GM12878 (cell line): ENCODE results near the gene ATP8A1. TPM values are rescaled to one million over a fixed set of nuclear protein-coding genes. Genes with fewer than 3 reads are reported as not detected.
A peak's percentile ranks its signal among the peaks of the same experiment; 100 is the strongest.

Experiments
- ATAC-seq: fragments of 200-7000 bp; cut with Tn5 transposase; 3 replicates; pipeline ENCODE4 v1.9.1; 2020; ENCODE audit warnings: mild to moderate bottlenecking, moderate library complexity
- BruUV-seq: library from RNA; stranded (reverse); fragments of 400-500 nt; replicated peaks from 2 replicates; lab custom pipeline; 2021; lab: Mats Ljungman, UMichigan
- CTCF ChIA-PET: fragments of 300-600 bp; sonication (Branson Sonifier 250); formaldehyde crosslinking; extraction: SDS; loops from one replicate; lab custom pipeline; 2021; ENCODE audit warnings: inconsistent platforms; lab: Yijun Ruan, JAX
- POLR2A ChIA-PET: fragments of 350-600 bp; formaldehyde crosslinking; extraction: SDS; loops from one replicate; lab custom pipeline; 2021; ENCODE audit warnings: inconsistent platforms; lab: Charles Lee
- RAD21 ChIA-PET: fragments of 300-600 bp; sonication (Branson Sonifier 250); formaldehyde crosslinking; loops from one replicate; lab custom pipeline; 2023; ENCODE audit warnings: antibody characterized with exemption; ENCODE audit not compliant: unreplicated experiment; lab: Charles Lee
- SMC1A ChIA-PET: fragments of 300-600 bp; sonication (Branson Sonifier 250); formaldehyde crosslinking; loops from one replicate; lab custom pipeline; 2023; ENCODE audit not compliant: unreplicated experiment, uncharacterized antibody; lab: Charles Lee
- DNase-seq: peaks from one replicate; pipeline ENCODE4 v3.0.0-alpha.2; 2011; ENCODE audit warnings: low read depth, low spot score
- FAIRE-seq: peaks from 3 replicates; lab custom pipeline; 2011; peaks lifted over from hg19 to GRCh38; lab: Jason Lieb, UNC
- H2AFZ ChIP-seq: 2 replicates; pipeline ENCODE4 v1.6.0; 2011; ENCODE audit warnings: low read depth, low read length, control low read depth; ENCODE audit not compliant: control insufficient read depth
- H3K27ac ChIP-seq: 2 replicates; pipeline ENCODE4 v1.5.1; 2011; ENCODE audit warnings: control low read depth; ENCODE audit not compliant: control insufficient read depth, insufficient read depth
- H3K27me3 ChIP-seq, 2 experiments: replicated peaks in 1 of 2; 2 replicates each; pipeline versions ENCODE4 v1.6.0 to v1.6.1; 2011; ENCODE audit warnings: low read length in 1 of 2; ENCODE audit not compliant: control insufficient read depth in 2 of 2, insufficient read depth in 2 of 2
- H3K36me3 ChIP-seq, 2 experiments: 2 replicates each; pipeline ENCODE4 v1.5.1; 2011; ENCODE audit warnings: low read length in 1 of 2; ENCODE audit not compliant: control insufficient read depth in 2 of 2, insufficient read depth in 2 of 2
- H3K4me1 ChIP-seq: 2 replicates; pipeline ENCODE4 v1.6.1; 2011; ENCODE audit warnings: mild to moderate bottlenecking, low read length, moderate library complexity, mixed read lengths; ENCODE audit not compliant: control insufficient read depth, insufficient read depth
- H3K4me2 ChIP-seq: 2 replicates; pipeline ENCODE4 v1.6.0; 2011; ENCODE audit warnings: control low read depth; ENCODE audit not compliant: control insufficient read depth, insufficient read depth
- H3K4me3 ChIP-seq: fragments of 200-600 bp; sonication (generic); 2 replicates; pipeline ENCODE4 v1.5.1; 2016
- H3K79me2 ChIP-seq: 2 replicates; pipeline ENCODE4 v1.6.0; 2011; ENCODE audit warnings: low read length; ENCODE audit not compliant: control insufficient read depth, insufficient read depth
- H3K9ac ChIP-seq: 2 replicates; pipeline ENCODE4 v1.8.0; 2011; ENCODE audit warnings: low read length, control low read depth, mixed read lengths; ENCODE audit not compliant: control insufficient read depth, insufficient read depth
- H3K9me3 ChIP-seq: replicated peaks from 3 replicates; pipeline ENCODE4 v1.5.1; 2011; ENCODE audit warnings: mild to moderate bottlenecking, low read length; ENCODE audit not compliant: control insufficient read depth, insufficient read depth
- H4K20me1 ChIP-seq: 2 replicates; pipeline ENCODE4 v1.6.0; 2011; ENCODE audit not compliant: control insufficient read depth, insufficient read depth
- BACH1 ChIP-seq: fragments of 450-650 bp; IDR thresholded peaks from 2 replicates; pipeline ENCODE4 v1.6.1; 2017; ENCODE audit warnings: mild to moderate bottlenecking, borderline replicate concordance
- CHD2 ChIP-seq: IDR thresholded peaks from 2 replicates; pipeline ENCODE4 v1.6.1; 2011; ENCODE audit warnings: low read depth, low read length, improper control_type of control experiment, borderline replicate concordance
- HDAC2 ChIP-seq: fragments of 200-600 bp; sonication (generic); IDR thresholded peaks from 2 replicates; pipeline ENCODE4 v1.6.1; 2017
- IKZF2 ChIP-seq, 2 experiments: fragments of 450-650 bp; IDR thresholded peaks; 2 replicates each; pipeline ENCODE4 v1.6.1; 2017; ENCODE audit warnings: mild to moderate bottlenecking in 2 of 2, moderate library complexity in 2 of 2
- IRF4 ChIP-seq: IDR thresholded peaks from 2 replicates; pipeline ENCODE4 v1.6.1; 2011; ENCODE audit warnings: low read depth, low read length
- NFIC ChIP-seq: IDR thresholded peaks from 2 replicates; pipeline ENCODE4 v1.6.1; 2012; ENCODE audit warnings: low read depth, mild to moderate bottlenecking, inconsistent platforms, low read length, moderate library complexity
- POU2F2 ChIP-seq: IDR thresholded peaks from 3 replicates; pipeline ENCODE4 v1.6.1; 2011; ENCODE audit warnings: low read depth, mild to moderate bottlenecking, low read length, borderline replicate concordance
- RCOR1 ChIP-seq: conservative IDR thresholded peaks from 2 replicates; pipeline ENCODE4 v1.6.1; 2012; ENCODE audit warnings: low read depth, low read length, improper control_type of control experiment
- RELA ChIP-seq: fragments of 450-650 bp; IDR thresholded peaks from 2 replicates; pipeline ENCODE4 v1.8.0; 2014; ENCODE audit warnings: borderline replicate concordance; ENCODE audit not compliant: partially characterized antibody
- TCF3 ChIP-seq: IDR thresholded peaks from 2 replicates; pipeline ENCODE4 v1.6.1; 2012; ENCODE audit warnings: low read depth, mild to moderate bottlenecking, low read length, borderline replicate concordance; ENCODE audit not compliant: insufficient read depth
- ZNF384 ChIP-seq: IDR thresholded peaks from 2 replicates; pipeline ENCODE4 v1.6.1; 2012; ENCODE audit warnings: low read depth, mild to moderate bottlenecking, low read length, improper control_type of control experiment, borderline replicate concordance
- WGBS: methylation state at CpG from one replicate; pipeline ENCODE4 v1.1.6; 2016; ENCODE audit warnings: low lambda C conversion rate; ENCODE audit not compliant: insufficient replicate concordance, insufficient coverage; ENCODE audit errors: missing lambda C conversion rate; 5-methylcytosine and 5-hydroxymethylcytosine counted together
- in situ Hi-C: fragments of 300-500 bp; cut with MboI; formaldehyde crosslinking; loops from 9 replicates; pipeline ENCODE4 v1.14.3; 2018; ENCODE audit warnings: mixed read lengths
- intact Hi-C: fragments of 100-400 bp; cut with micrococcal nuclease; formaldehyde crosslinking; loops from one replicate; pipeline ENCODE4 v1.14.2; 2022; ENCODE audit not compliant: unreplicated experiment
- polyA plus RNA-seq, 11 experiments: library from polyadenylated mRNA; depleted of rRNA in 4 of 11; unstranded in 6 of 11; stranded (reverse) in 5 of 11; fragments of >200 nt; fragmentation: Nextera tagmentation in 4 of 11; fragmentation: Illumina TruSeq in 1 of 11; extraction: Ambion mirVana in 4 of 11; extraction: Trizol in 1 of 11; gene quantifications; 1 replicate in 1 of 11; 2 replicates in 10 of 11; pipeline versions ENCODE4 v1.2.1 to v1.2.3, GENCODE V29; 2011 to 2016; ENCODE audit warnings: inconsistent platforms in 2 of 11, missing spikeins in 2 of 11, low read depth in 1 of 11
- total RNA-seq, 4 experiments: library from RNA; depleted of rRNA in 3 of 4; stranded (reverse); fragments of >200 nt in 3 of 4; fragmentation: Illumina TruSeq in 1 of 4; extraction: Trizol in 1 of 4; gene quantifications; 2 replicates each; pipeline versions ENCODE4 v1.2.1 to v1.2.3, GENCODE V29; 2013 to 2021
- TF ChIP-seq, protein P1 (sequence below), 3 experiments: IDR thresholded peaks in 2 of 3; conservative IDR thresholded peaks in 1 of 3; 2 replicates each; pipeline ENCODE4 v1.5.1; 2011; ENCODE audit warnings: low read depth in 3 of 3, low read length in 3 of 3, mild to moderate bottlenecking in 3 of 3, control low read depth in 2 of 3, moderate library complexity in 2 of 3, inconsistent platforms in 1 of 3, mixed read lengths in 1 of 3; ENCODE audit not compliant: control insufficient read depth in 2 of 3, insufficient read depth in 1 of 3; ENCODE audit errors: extremely low read depth in 1 of 3
- TF ChIP-seq, protein P2 (sequence below): IDR thresholded peaks from 2 replicates; pipeline ENCODE4 v1.6.1; 2011; ENCODE audit warnings: borderline replicate concordance, low read depth, mild to moderate bottlenecking, moderate library complexity, mixed read lengths, low read length; ENCODE audit not compliant: insufficient read depth; ENCODE audit errors: extremely low read length
- TF ChIP-seq, protein P3 (sequence below): IDR thresholded peaks from 2 replicates; pipeline ENCODE4 v1.6.1; 2012; ENCODE audit warnings: low read depth, low read length, improper control_type of control experiment
- TF ChIP-seq, protein P4 (sequence below): fragments of 150-350 bp; IDR thresholded peaks from 2 replicates; pipeline ENCODE4 v1.6.1; 2014; ENCODE audit warnings: mild to moderate bottlenecking, low read depth, low read length
- TF ChIP-seq, protein P5 (sequence below): IDR thresholded peaks from 2 replicates; pipeline ENCODE4 v1.6.1; 2012; ENCODE audit warnings: low read depth, low read length, improper control_type of control experiment

The ATP8A1 gene
- total and polyA plus RNA-seq, 10 of the 15 experiments (the other 5 are each of a cell fraction or from before 2014, with no cell fraction given) = 9.0 to 116 (median 37.3) TPM

DNA sequence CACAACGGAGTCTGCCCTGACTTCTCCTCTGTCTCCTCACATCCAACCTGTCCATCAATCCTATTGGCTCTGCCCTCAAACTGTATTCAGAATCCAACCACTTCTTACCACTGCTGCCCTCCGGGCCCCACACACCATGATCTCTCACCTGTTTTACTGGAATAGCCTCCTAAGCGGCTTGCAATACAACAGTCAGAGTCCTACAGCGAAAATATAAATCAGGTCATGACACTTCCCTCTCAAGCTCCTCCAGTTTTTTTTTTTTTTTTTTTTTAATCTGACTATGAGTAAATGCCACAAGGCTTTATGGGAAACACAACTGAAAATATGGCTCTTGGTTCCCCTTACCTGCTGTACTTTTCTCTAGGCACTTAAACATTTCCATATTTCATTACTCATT is 216.8 kb downstream of the ATP8A1 start (continued):
- TF ChIP-seq ZNF384 (no peak), BACH1 (no peak), IRF4 (no peak), TCF3 (no peak), NFIC (no peak)
- TF ChIP-seq, protein P1, sequence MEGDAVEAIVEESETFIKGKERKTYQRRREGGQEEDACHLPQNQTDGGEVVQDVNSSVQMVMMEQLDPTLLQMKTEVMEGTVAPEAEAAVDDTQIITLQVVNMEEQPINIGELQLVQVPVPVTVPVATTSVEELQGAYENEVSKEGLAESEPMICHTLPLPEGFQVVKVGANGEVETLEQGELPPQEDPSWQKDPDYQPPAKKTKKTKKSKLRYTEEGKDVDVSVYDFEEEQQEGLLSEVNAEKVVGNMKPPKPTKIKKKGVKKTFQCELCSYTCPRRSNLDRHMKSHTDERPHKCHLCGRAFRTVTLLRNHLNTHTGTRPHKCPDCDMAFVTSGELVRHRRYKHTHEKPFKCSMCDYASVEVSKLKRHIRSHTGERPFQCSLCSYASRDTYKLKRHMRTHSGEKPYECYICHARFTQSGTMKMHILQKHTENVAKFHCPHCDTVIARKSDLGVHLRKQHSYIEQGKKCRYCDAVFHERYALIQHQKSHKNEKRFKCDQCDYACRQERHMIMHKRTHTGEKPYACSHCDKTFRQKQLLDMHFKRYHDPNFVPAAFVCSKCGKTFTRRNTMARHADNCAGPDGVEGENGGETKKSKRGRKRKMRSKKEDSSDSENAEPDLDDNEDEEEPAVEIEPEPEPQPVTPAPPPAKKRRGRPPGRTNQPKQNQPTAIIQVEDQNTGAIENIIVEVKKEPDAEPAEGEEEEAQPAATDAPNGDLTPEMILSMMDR (IDR thresholded peaks at IDR 0.05 in 2 of 3, conservative IDR thresholded peaks at IDR 0.05 in 1 of 3; ENCODE audit: control insufficient read depth in 2 of 3, extremely low read depth in 1 of 3, insufficient read depth in 1 of 3, low read depth in 3 of 3, low read length in 3 of 3) = no peak
- TF ChIP-seq, protein P2, sequence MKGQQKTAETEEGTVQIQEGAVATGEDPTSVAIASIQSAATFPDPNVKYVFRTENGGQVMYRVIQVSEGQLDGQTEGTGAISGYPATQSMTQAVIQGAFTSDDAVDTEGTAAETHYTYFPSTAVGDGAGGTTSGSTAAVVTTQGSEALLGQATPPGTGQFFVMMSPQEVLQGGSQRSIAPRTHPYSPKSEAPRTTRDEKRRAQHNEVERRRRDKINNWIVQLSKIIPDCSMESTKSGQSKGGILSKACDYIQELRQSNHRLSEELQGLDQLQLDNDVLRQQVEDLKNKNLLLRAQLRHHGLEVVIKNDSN = no peak

DNA sequence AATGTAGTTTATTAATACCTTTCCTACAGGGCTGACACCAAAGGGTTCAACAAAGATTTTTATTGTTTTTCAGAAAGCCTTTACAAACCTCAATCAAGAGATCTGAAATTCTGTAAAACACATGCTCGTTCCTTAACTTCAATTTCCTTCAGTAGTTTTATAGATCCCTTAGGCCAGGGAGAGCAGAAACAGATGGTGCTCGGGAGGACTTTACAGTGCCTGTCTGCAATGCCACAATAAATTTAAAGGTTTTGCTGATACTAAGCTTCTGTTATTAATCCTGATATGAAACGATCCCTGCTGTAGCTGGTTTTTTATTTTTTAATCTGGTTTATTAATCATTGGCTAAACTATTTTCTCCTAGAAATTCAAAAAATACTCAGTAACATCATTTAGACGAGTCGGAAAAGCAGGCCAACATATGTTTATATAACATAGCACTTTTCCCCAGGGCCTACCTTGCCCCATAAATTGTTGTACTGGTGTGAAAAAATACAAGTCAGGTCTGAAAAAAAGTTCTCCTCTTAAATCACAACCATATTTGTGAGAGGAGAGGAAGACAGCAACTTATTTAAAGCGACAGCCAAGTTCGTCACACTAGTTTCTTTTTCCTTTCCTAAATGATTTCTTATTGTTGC is 219.9 kb downstream of the ATP8A1 start:
- POLR2A ChIA-PET = interaction anchor here (0.5 kb wide), 1 partner anchor 35 kb away, joined by 9 read pairs; no protein-coding TSS in a partner anchor
- no peak for TF ChIP-seq POU2F2
- TF ChIP-seq, protein P3, sequence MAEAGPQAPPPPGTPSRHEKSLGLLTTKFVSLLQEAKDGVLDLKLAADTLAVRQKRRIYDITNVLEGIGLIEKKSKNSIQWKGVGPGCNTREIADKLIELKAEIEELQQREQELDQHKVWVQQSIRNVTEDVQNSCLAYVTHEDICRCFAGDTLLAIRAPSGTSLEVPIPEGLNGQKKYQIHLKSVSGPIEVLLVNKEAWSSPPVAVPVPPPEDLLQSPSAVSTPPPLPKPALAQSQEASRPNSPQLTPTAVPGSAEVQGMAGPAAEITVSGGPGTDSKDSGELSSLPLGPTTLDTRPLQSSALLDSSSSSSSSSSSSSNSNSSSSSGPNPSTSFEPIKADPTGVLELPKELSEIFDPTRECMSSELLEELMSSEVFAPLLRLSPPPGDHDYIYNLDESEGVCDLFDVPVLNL = no peak
- TF ChIP-seq, protein P4, sequence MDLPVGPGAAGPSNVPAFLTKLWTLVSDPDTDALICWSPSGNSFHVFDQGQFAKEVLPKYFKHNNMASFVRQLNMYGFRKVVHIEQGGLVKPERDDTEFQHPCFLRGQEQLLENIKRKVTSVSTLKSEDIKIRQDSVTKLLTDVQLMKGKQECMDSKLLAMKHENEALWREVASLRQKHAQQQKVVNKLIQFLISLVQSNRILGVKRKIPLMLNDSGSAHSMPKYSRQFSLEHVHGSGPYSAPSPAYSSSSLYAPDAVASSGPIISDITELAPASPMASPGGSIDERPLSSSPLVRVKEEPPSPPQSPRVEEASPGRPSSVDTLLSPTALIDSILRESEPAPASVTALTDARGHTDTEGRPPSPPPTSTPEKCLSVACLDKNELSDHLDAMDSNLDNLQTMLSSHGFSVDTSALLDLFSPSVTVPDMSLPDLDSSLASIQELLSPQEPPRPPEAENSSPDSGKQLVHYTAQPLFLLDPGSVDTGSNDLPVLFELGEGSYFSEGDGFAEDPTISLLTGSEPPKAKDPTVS = no peak
- TF ChIP-seq RCOR1 = no peak
- TF ChIP-seq HDAC2 = no peak
- TF ChIP-seq IKZF2 (IDR thresholded peaks at IDR 0.05) = no peak
- no peak for TF ChIP-seq RELA
- TF ChIP-seq, protein P5, sequence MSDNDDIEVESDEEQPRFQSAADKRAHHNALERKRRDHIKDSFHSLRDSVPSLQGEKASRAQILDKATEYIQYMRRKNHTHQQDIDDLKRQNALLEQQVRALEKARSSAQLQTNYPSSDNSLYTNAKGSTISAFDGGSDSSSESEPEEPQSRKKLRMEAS = no peak
- no peak for TF ChIP-seq CHD2

More for the DNA sequence above, 219.9 kb downstream of the ATP8A1 start:
- SMC1A ChIA-PET = interaction anchor here (1.2 kb wide), 1 partner anchor 35 kb away, joined by 3 read pairs; no protein-coding TSS in a partner anchor
- in situ Hi-C loops (no loop called here), intact Hi-C loops (no loop called here)
- Histone ChIP-seq H3K9ac (no peak overlapping the region), H4K20me1 (no peaks in the 10 kb centered on the region), H2AFZ (no peak overlapping the region), H3K4me2 (no peak overlapping the region), H3K36me3 (peaks cover 2 to 20% of the 10 kb centered on the region in 2 experiments), H3K9me3 (no peaks in the 10 kb centered on the region), H3K79me2 (no peaks in the 10 kb centered on the region), H3K27ac (no peak overlapping the region), H3K4me1 (no peaks in the 10 kb centered on the region), H3K27me3 (no peaks in the 10 kb centered on the region), H3K4me3 (no peak overlapping the region)
- RAD21 ChIA-PET = no interaction called here
- DNase-seq (no peak), ATAC-seq (no peak), FAIRE-seq (no peak)
- 97% methylated on average over 7 of the region's 7 CpGs for WGBS
- CTCF ChIA-PET = no interaction called here
- BruUV-seq = TSS peak; percentile 20
